Activated naive CD4-positive, alpha-beta T cell treated with anti-CD3 and anti-CD28 coated beads, Interleukin-2, amount 10 ng/mL, durations not matched to agents 7 days and 5 days (primary cell): Measurements from ENCODE around the gene PDE6B.

Experiments
- CTCF ChIA-PET: fragments of 350-600 bp; sonication (Branson Sonifier 250); formaldehyde crosslinking; loops from one replicate; lab custom pipeline; 2021; ENCODE audit warnings: antibody characterized with exemption; lab: Charles Lee
- DNase-seq: peaks from one replicate; pipeline ENCODE4 v3.0.0-alpha.2; 2020
- H3K27ac Mint-ChIP-seq: one replicate; pipeline ENCODE4 v1.8.0; 2021; ENCODE audit warnings: mild to moderate bottlenecking, moderate library complexity, mixed read lengths
- H3K27me3 Mint-ChIP-seq: one replicate; pipeline ENCODE4 v1.8.0; 2021; ENCODE audit warnings: mild to moderate bottlenecking, mixed read lengths
- H3K36me3 Mint-ChIP-seq: one replicate; pipeline ENCODE4 v1.8.0; 2021; ENCODE audit warnings: mixed read lengths
- H3K4me1 Mint-ChIP-seq: one replicate; pipeline ENCODE4 v1.8.0; 2021; ENCODE audit warnings: mixed read lengths
- H3K4me3 Mint-ChIP-seq: one replicate; pipeline ENCODE4 v1.8.0; 2021; ENCODE audit warnings: mild to moderate bottlenecking, moderate library complexity, mixed read lengths
- H3K9me3 Mint-ChIP-seq: one replicate; pipeline ENCODE4 v1.8.0; 2021; ENCODE audit warnings: mixed read lengths

PDE6B gene

DNA sequence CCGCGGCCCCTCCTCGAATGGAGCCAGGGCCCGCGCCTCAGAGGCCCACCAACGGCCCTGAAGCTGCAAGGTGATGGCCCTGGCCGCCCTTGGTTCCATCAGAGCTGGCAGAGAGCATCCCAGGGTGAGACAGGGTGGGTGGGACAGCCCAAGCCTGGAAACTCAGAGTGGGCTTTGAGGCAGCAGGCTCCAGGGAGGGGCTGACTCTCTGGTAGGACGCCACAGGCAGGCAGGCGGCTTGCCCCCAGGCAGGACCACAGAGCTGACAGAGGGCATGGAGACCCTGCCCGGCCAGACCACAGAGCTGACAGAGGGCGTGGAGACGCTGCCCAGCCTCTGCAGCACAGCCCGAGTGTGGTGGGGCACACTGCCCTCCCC, 53.7 kb downstream of the PDE6B start:
- H3K27me3 Mint-ChIP-seq, result peaks cover 23% of the 10 kb centered on the region
- no peak overlapping the region for H3K4me3 Mint-ChIP-seq
- no peak for DNase-seq
- no peaks in the 10 kb centered on the region for H3K9me3 Mint-ChIP-seq
- CTCF ChIA-PET, result no interaction called here
- H3K27ac Mint-ChIP-seq, result no peak overlapping the region
- peaks cover 7% of the 10 kb centered on the region for H3K4me1 Mint-ChIP-seq
- peaks cover under 1% of the 10 kb centered on the region for H3K36me3 Mint-ChIP-seq

DNA sequence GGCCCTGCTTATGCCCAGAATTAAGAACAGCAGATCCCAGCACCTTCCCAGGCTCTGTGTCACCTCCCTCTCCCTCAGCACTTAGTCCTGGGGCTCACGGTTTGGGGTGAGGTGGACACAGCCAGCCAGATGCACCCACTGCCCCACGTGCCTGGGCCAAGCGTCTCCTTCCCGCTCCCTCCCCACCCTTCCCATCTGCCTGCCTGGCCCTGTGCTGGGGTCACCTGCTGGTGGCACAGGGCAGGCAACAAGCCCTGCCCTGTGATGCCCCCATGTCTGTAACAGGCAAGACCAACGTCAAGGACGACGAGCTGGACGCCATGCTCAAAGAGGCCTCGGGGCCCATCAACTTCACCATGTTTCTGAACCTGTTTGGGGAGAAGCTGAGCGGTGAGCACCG, 54.3 kb downstream of the PDE6B start:
- H3K36me3 Mint-ChIP-seq, result no peaks in the 10 kb centered on the region
- CTCF ChIA-PET, result no interaction called here
- H3K4me1 Mint-ChIP-seq, result peaks cover 6% of the 10 kb centered on the region
- H3K9me3 Mint-ChIP-seq, result no peaks in the 10 kb centered on the region
- peaks cover 23% of the 10 kb centered on the region for H3K27me3 Mint-ChIP-seq
- no peak overlapping the region for H3K27ac Mint-ChIP-seq
- DNase-seq, result no peak
- H3K4me3 Mint-ChIP-seq, result no peak overlapping the region

DNA sequence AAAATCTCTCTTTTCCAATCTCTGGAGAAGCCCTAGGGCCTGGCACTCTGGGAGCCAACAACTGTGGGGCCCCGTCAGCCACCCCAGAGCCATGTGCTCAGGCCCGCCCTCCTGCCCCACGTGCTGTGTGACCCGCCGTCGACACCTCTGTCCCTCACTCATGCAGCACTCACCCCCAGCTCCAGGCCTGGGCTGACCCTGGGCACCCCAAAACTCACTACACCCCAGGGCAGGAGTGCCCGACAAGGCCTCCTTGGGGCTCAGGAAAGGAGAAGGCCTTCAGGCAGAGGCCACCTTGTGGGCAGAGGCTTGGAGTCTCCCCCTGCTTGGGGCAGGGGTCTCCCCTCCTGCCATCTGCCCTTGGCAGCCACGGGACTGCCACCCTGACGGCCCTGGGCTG, 54.7 kb downstream of the PDE6B start:
- no peak overlapping the region for H3K4me3 Mint-ChIP-seq
- H3K9me3 Mint-ChIP-seq, result no peaks in the 10 kb centered on the region
- no peak overlapping the region for H3K27ac Mint-ChIP-seq
- no peaks in the 10 kb centered on the region for H3K36me3 Mint-ChIP-seq
- DNase-seq, result no peak
- H3K27me3 Mint-ChIP-seq, result peaks cover 23% of the 10 kb centered on the region
- peaks cover 6% of the 10 kb centered on the region for H3K4me1 Mint-ChIP-seq
- CTCF ChIA-PET, result no interaction called here

DNA sequence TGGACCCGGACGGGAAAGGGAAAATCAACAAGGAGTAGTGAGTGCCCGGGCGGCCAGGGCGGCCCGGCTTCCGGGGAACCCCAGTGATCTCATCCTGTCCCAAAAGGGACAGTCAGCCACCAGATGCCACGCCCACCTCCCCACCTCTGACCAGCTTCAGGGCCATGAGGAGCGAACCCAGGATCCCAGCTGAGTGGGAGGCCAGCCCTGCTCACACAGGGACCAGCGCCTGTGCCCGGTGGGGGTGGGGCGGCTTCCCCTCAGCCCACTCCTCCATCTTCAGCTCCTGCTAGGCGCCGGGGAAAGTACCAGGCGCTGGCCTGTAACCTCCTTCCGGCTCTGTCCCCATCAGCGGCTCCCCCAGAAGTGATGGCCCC, 55.2 kb downstream of the PDE6B start:
- Mint-ChIP-seq H3K27ac (no peak overlapping the region), H3K4me3 (peak overlapping the region; percentile 23), H3K36me3 (no peaks in the 10 kb centered on the region), H3K9me3 (no peaks in the 10 kb centered on the region), H3K4me1 (peaks cover 6% of the 10 kb centered on the region), H3K27me3 (peaks cover 23% of the 10 kb centered on the region)
- CTCF ChIA-PET, result no interaction called here
- DNase-seq, result no peak

DNA sequence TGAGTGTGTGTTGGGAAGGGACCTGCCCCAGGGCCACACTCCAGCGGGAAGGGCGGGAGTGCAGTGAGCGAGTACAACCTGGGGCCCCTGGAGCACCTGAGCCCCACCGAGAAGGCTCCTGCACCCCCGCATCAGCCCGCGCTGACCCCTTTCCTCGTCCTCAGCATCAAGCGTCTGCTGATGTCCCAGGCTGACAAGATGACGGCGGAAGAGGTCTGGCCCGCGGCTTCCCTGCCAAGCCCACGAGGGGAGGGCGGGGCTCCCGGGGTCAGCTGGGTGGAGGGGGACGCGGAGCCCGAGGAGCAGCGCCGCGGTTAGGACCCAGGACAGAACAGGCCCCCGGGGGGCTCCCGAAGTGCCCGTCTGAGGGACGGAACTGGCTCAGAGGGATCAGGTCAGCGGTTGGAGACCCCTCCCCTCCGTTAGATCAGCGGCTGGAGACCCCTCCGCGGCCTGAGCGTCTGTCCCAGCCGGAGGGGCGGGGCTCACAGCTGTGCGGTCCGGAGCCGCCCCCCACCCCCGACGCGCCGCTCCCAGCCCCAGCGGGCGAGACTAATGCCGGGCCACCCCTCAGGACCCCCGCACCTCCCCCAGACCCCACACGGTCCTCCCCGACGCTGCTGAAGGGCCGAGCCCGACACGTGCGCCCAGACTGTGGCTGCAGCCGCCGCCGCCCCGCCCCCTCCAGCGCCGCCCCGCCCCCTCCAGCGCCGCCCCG, 55.7 kb downstream of the PDE6B start:
- no peak overlapping the region for H3K27ac Mint-ChIP-seq
- H3K4me3 Mint-ChIP-seq, result peak overlapping the region; percentile 23
- H3K9me3 Mint-ChIP-seq, result no peaks in the 10 kb centered on the region
- CTCF ChIA-PET, result no interaction called here
- H3K36me3 Mint-ChIP-seq, result no peaks in the 10 kb centered on the region
- DNase-seq, result peak; percentile 68
- peaks cover 23% of the 10 kb centered on the region for H3K27me3 Mint-ChIP-seq
- peaks cover 6% of the 10 kb centered on the region for H3K4me1 Mint-ChIP-seq

DNA sequence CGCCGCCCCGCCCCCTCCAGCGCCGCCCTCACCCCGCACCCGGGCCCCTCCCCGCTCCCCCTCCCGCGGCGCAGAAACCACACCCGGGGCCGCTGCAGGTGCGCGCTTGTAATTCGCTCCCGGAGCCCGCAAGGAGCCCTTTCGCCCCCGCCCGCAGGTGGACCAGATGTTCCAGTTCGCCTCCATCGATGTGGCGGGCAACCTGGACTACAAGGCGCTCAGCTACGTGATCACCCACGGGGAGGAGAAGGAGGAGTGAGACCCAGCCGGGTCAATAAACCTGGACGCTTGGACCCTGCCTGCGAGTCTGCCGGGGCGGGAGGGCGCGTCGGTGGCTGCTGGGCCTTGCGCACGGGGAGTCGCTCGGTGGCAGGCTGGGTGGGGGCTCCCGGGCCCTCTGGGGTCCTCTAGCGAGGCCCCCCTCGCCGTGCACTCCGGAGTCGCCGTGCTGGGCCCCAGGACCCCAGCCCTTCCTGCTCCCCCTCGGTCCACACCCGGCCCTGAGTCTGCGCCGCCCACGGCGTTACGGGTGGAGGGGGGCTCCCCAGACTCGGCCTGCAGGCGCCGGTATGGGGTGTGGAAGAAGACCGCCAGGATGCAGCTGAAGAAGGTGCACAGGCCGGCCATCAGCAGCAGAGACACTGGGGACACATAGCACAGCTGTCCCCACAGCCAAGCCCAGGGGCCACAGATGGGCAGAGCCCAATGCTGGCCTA, 56.5 kb downstream of the PDE6B start:
- Mint-ChIP-seq H3K9me3 (no peaks in the 10 kb centered on the region), H3K36me3 (no peaks in the 10 kb centered on the region), H3K27me3 (peaks cover 23% of the 10 kb centered on the region), H3K27ac (no peak overlapping the region), H3K4me3 (no peak overlapping the region), H3K4me1 (peaks cover 6% of the 10 kb centered on the region)
- DNase-seq, result peak; percentile 39
- CTCF ChIA-PET, result no interaction called here

DNA sequence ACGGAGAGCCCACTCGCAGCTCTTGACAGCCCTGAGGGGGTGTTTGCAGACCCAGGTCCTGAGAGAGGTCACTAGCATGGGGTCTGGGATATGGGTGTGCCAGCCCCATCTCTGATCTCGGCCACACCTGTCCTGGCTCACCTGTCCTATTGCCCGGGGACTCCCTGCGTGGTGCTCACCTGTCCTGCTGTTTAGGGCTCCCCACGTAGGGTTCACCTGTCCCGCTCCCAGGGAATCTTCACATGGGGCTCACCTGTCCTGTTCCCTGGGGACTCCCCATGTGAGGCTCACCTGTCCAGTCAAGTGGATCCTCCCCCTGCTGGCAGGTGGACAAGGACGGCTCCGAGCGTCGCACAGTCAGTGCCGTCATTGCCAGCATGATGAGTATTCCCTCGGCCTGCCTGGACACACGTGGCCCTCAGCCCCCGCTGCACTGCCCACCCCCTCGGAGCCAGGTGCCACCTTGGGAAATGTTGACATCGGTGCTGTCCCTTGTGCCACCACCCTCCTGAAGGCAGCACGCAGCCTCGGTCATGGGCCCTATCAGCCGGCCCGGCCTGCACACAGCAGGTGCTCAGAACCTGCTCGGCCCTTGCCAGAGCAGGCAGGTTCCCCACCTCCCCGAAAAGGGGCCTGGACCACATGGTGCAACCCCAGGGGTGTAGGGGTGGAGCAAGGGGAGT, 57.3 kb downstream of the PDE6B start:
- CTCF ChIA-PET, result interaction anchor here (2.8 kb wide), 1 partner anchor 8 kb away, joined by 18 read pairs; the partner anchor contains the start of genes ATP5ME and MYL5
- DNase-seq, result no peak
- peaks cover 6% of the 10 kb centered on the region for H3K4me1 Mint-ChIP-seq
- H3K27me3 Mint-ChIP-seq, result peaks cover 29% of the 10 kb centered on the region
- no peak overlapping the region for H3K27ac Mint-ChIP-seq
- no peaks in the 10 kb centered on the region for H3K36me3 Mint-ChIP-seq
- H3K4me3 Mint-ChIP-seq, result peak overlapping the region; percentile 21
- no peaks in the 10 kb centered on the region for H3K9me3 Mint-ChIP-seq

DNA sequence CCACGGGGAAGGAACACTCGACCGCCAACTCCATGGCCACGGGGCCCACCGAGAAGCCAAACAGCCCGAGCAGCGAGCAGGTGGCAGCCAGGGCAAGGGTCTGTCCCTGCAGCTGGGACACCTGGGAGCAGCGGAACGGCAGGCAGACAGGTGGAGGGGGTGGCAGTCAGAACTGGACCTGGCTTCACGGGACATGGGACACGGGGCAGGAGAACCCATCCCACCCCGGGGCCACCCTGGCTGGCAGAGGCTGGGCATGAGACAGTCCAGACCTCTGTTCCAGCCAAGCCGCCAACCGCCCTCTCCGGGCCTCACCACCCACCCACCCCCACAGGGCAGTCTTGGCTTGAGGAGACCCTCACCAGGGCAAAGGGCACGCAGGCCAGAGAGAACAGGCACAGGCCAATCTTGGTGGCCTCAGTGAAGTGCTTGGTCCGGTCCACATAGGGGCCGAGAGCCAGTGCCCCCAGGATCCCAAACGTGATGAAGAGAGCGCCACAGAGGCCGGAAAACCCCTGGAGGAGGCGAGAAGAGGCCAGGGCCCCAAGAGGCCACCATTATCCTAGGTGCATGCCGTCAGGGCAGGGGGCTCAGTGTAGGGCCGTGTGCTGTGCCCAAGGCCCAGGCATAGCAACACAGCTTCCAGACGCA, 58.0 kb downstream of the PDE6B start:
- no peaks in the 10 kb centered on the region for H3K36me3 Mint-ChIP-seq
- peaks cover 33% of the 10 kb centered on the region for H3K27me3 Mint-ChIP-seq
- no peaks in the 10 kb centered on the region for H3K9me3 Mint-ChIP-seq
- H3K4me3 Mint-ChIP-seq, result no peak overlapping the region
- peaks cover 6% of the 10 kb centered on the region for H3K4me1 Mint-ChIP-seq
- CTCF ChIA-PET, result interaction anchor here (0.7 to 3.1 kb wide), 3 partner anchors 9 to 577 kb away, joined by 3 to 18 read pairs (median 17); partner anchors contain the start of genes ATP5ME and MYL5
- H3K27ac Mint-ChIP-seq, result no peak overlapping the region
- DNase-seq, result no peak

DNA sequence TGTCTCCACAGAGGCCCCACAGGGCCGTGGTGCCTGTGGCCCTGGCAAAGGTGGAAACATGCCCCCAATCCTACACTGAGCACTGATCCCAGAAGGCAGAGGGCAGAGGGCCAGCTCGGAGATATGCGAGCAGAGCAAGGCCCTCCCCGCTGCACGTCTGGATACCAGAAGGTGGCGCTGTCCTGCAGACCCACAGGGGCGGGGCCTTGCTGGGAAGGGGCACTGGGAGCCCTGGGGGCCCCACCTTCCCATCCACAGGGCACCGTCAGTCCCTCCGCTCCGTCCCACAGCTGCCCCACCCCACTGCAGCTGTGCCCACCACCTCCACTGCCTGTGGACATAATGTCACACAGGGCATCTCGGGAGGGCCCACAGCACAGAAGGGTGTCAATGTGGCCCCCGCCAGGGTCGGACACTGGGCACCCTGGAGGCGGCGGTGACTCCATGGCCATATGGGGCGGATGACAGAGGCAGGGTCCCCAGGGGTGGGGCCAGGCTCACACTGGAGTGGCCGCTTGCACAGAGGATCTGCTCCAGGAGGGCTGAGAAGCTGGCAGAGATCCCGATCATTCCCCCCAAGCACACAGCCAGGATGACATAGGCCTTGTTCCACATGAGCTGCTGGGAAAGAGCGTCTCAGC, 58.7 kb downstream of the PDE6B start:
- H3K4me1 Mint-ChIP-seq, result peaks cover 6% of the 10 kb centered on the region
- CTCF ChIA-PET, result interaction anchor here (0.7 to 3.1 kb wide), 5 partner anchors 9 to 576 kb away, joined by 3 to 18 read pairs (median 5); partner anchors contain the start of genes ATP5ME and MYL5
- H3K27ac Mint-ChIP-seq, result no peak overlapping the region
- no peaks in the 10 kb centered on the region for H3K9me3 Mint-ChIP-seq
- peak; percentile 60 for DNase-seq
- H3K27me3 Mint-ChIP-seq, result peaks cover 38% of the 10 kb centered on the region
- H3K36me3 Mint-ChIP-seq, result no peaks in the 10 kb centered on the region
- H3K4me3 Mint-ChIP-seq, result no peak overlapping the region

DNA sequence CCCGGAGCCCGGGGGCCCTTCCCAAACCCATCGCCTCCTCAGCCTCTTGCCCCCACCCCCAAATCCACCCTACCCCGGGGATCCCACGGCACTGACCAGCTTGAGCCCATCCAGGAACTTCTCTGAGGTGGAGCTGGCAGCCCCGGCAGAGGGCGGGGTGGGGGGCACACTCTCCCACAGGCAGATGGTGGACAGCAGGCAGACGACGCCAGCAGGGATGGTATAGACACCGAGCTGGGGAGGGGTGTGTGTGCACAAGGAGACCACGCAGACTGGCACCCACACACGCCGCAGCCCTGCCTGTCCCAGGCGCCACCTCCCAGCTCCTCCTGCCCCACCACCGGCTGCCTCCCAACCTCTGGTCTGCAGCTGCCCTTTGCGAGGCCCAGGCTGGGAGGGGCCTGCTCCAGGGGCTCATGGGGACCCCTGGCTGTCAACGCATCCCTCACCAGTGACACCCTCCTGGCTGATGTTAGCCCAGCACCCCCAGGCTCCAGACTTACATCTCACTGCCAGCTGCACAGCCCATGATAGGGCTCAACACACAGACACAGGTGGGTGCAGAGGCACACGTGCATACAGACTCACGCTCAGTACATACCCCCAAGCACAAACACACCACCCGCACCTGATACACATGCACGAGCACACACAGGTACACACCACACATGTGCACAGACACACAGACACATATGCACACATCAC, 59.4 kb downstream of the PDE6B start:
- H3K27ac Mint-ChIP-seq, result no peak overlapping the region
- peaks cover 43% of the 10 kb centered on the region for H3K27me3 Mint-ChIP-seq
- no peaks in the 10 kb centered on the region for H3K9me3 Mint-ChIP-seq
- CTCF ChIA-PET, result interaction anchor here (1.4 to 3.1 kb wide), 4 partner anchors 10 to 49 kb away, joined by 4 to 18 read pairs (median 11); partner anchors contain the start of genes ATP5ME and MYL5
- DNase-seq, result no peak
- no peaks in the 10 kb centered on the region for H3K36me3 Mint-ChIP-seq
- H3K4me3 Mint-ChIP-seq, result no peak overlapping the region
- peaks cover 6% of the 10 kb centered on the region for H3K4me1 Mint-ChIP-seq

DNA sequence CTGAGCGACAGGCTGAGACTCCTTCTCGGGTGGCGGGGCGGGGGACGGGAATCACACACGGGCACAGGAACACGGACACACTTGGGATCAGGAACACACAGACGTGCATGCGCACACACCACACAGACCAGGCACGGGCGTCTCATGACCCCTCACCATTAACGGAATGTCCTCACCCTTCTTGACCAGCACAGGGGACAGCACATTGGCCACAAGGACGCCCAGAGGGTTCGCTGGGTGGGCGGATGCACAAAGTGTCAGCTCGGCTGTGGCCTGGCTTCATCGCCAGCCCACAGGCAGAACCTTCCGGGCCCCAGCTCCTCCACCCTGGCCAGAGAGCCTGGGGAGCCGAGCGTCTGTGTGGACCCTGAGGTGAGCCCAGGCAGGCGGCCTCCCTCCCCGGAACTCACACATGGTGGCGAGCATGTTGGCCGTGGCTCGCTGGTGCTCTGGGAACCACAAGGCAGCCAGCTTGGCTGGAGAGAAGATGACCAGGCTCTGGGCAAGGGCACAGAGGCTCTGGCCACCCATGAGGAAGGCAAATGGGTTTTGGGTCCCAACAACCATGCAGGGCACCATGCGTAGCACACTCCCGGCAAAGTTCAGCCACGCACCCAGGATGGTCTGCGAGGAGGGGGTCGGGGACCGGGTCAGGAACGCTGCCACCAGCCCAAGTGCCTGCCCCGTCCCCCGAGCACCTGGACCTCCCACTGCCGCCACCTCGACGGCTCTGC, 60.5 kb downstream of the PDE6B start:
- CTCF ChIA-PET, result interaction anchor here (3.1 kb wide), 1 partner anchor 15 kb away, joined by 17 read pairs; no protein-coding TSS in a partner anchor
- no peak for DNase-seq
- H3K4me3 Mint-ChIP-seq, result no peak overlapping the region
- peaks cover under 1% of the 10 kb centered on the region for H3K4me1 Mint-ChIP-seq
- H3K27me3 Mint-ChIP-seq, result peaks cover 43% of the 10 kb centered on the region
- H3K9me3 Mint-ChIP-seq, result no peaks in the 10 kb centered on the region
- no peak overlapping the region for H3K27ac Mint-ChIP-seq
- H3K36me3 Mint-ChIP-seq, result no peaks in the 10 kb centered on the region

DNA sequence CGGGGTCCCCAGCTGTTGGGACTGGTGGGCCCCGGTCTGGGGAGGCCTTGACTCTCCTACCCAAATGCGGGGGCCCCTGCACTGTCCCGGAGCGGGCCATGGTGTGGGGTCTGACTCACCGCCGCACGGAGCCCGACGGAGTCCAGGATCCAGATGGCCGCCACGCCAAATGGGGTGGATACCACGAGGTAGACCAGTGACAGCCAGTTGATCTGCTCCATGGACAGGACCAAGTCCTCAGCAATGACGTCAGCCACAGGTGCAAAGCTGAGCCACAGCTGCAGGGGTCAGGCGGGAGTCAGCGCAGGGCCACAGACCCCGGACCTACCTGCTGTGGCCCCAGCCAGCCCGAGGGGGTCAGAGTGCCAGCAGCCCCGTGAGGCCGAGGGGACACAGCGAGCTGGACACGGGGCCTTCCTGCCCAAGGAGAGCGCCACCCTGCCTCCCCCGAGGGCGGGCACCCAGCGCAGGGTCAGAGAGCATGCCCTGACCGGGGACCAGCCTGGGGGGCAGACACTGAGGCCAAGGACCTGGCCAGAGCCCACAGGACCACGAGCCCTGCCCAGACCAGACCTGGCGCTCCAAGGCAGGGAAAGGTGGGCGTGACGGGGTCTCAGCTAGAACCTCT, 61.2 kb downstream of the PDE6B start:
- peaks cover 42% of the 10 kb centered on the region for H3K27me3 Mint-ChIP-seq
- CTCF ChIA-PET, result interaction anchor here (3.1 kb wide), 1 partner anchor 14 kb away, joined by 17 read pairs; no protein-coding TSS in a partner anchor
- H3K36me3 Mint-ChIP-seq, result no peaks in the 10 kb centered on the region
- H3K27ac Mint-ChIP-seq, result no peak overlapping the region
- DNase-seq, result no peak
- H3K4me3 Mint-ChIP-seq, result no peak overlapping the region
- H3K9me3 Mint-ChIP-seq, result no peaks in the 10 kb centered on the region
- H3K4me1 Mint-ChIP-seq, result no peaks in the 10 kb centered on the region
